Measurements from ENCODE around the gene CERK.

The CERK gene

DNA sequence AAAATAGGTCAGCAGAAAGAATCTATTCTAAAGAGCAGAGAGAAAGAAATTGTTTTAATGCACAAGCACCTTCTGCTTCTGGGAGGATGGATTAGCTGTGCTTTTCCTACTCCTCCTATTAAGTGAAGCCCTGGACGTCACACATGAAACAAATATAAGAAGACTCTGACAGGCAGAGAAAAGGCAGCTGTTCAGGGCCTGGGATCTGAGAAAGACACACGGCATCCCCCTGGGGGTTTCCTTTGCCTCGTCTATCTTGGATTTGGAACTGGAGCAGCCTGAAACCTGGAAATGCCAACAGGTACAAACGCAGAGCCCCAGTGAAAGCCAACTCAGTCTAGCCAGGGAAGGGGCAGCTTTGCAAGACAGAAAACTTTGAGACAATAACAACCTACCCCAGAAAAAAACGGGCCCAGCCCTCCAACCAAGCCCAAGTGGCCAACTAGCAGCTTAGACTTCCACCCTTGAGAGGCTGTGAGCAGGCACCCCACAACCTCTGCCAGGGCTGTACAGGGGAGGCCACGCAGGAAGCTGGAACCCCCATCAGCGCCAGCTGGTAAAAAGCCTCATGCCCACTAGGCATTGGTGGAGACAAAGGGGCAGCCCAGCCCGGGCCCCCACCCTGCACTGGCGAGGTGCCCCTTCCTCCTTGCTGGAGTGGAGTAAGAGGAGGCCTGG lies 7.3 kb downstream of the CERK start:
- no peak for DNase-seq

DNA sequence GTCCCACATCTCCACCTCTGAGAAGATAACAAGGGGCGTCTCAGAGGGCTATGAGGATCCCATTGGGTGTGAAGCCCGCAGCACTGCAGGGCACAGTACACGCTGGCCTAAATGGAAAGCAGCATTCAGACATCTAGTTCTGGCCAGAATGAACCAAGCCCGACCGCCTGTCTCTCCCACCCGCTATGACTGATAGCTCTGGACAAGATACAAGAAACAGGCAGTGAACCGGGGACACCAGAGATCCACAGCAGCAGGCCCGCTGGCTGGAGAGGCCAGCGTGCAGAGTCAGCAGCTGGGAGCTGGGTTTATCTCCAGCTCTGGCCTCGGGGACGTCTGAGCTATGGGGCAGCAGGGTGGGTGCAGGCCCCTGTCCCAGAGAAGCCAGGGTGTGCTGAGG lies 9.6 kb downstream of the CERK start:
- DNase-seq: no peak

DNA sequence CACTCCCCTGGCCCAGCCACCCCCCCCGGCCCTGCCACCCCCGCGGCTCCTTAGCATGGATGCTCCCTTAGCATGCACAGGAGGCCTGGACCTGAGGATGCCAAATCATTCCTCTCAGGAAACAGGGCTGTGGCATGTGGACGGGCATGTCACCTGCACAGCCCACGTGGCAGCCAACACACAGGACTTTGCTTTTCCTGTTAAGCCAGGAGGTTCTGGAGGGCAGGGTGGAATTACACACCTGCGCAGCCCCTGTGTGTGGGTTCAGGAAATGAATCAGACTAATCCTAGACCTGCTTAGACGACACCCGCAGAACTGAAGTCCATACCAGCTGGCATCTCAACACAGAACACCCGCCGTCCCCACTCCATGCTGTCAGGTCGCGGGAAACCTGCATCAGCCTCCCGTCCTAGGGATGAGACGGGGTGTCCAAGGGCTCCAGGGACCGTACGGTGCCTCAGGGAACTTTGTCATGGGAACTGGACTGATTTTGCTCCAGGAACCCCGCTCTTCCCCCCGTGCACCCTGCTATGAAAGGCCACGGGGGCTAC lies 10.2 kb downstream of the CERK start:
- no peak for DNase-seq

DNA sequence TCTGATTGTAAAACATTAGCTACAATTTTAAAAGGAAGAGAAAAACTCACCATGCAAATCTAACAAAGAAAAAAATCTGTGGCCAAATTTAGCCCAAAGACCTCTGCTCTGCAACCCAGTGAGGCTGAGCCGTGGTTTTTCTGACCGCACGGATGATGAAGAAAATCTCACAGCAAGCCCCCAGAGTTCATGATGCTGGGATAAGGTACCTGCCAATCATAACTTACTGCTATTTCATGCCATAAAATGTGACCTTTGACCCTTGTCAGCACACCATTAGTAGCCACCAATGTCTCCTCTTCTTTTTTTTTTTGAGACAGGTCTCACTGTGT lies 11.1 kb downstream of the CERK start:
- no peak for DNase-seq

DNA sequence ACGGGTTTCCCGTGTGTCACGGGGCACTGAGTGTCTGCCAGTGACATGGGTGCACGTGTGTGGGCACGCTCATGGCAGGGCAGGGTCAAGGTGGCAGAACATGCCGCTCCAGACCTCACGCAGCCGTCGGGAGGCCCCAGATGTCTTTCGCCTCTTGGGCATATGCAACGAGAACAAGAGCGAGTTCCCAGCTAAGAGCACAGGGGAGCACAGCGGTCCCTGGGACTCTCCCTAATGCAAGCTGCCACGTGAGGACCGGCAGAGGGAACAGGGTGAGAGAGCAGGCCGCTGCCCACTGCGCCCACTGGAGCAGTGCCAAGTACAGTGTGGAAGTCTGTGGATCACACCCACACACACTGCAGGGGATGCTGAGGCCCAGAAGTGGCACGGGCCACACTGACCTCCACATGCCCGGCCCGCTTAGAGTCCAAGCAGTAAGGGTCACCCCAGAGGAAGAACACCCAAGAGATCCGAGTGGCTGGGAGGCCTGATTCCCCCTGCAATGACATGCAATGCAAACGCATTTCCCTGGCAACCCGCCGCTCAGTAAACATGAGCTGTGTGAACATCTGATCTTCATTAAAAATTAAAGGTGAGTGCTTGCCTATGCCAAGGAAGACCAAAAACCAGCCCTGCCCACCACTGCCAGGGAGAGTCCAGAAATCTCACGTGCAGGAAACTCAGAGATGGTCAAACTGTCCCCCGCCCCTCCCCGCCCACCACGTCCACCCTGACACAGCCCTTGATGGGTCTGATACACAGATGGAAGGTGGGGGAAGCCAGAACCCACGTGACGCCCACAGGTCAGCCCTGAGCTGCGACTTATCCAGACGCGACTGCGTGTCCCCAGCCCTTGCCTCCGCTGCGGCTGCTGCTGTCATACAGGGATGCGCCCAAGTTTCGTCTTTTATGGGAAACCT lies 11.7 kb downstream of the CERK start:
- DNase-seq: peak; percentile 63

DNA sequence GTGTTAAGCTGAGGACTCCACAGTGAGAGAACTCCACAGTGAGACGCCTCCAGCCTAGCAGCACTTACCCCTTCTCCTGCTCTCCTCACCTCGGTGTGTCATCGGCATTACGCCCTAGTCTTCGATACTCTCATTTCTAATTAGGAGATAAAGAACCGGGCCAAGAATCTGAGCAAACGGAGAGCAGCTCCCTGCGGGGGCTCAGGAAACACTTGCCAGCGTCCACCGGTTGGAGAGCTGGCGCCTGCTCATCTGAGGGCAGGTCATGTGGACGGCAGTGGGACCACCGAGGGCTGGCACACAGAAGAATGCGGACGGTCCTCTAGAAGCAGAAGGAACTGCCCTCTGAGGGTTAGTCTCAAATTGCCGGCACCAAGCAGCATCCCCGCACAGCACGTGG lies 13.0 kb downstream of the CERK start:
- DNase-seq: no peak

DNA sequence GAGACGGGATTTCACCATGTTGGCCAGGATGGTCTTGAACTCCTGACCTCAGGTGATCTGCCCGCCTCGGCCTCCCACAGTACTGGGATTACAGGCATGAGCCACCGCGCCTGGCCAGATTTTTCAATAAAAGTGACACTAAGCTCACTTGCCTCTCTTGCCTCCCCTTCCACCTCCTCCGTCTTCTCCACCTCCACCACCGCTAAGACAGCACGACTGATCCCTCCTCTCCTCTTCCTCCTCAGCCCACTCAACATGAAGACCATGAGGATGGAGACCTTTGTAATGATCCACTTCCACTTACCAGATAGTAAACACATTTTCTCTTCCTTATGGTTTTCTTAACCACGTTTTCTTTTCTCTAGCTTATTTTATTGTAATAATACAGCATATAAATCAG lies 14.2 kb downstream of the CERK start:
- DNase-seq: no peak

DNA sequence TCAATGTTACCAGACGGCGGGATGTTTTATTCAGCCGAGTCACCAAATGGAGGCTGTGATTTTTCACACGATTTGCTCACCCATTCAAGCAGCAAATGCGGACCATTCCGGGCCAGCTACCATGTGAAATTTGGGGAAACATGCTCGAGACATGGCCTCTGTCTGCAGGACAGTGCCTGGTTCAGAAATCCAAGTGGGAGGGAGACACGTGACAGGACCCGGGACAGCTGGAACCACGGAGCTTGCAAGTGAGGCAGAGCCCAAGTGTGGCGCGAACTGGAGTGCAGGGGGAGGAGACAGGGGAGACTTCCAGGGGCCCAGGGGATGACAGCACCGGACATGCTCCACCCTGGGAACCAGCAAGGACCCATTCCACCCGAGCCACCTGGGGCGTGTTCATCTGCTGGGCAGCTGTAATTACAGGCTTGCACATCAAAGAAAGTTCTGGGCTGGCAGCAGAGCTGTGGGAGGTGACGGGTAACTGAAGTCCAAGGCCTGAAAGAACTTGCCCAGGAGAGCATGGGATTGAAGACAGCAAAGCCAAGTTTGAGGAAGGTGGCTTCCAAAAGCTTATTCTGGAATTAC lies 16.5 kb downstream of the CERK start:
- no peak for DNase-seq

DNA sequence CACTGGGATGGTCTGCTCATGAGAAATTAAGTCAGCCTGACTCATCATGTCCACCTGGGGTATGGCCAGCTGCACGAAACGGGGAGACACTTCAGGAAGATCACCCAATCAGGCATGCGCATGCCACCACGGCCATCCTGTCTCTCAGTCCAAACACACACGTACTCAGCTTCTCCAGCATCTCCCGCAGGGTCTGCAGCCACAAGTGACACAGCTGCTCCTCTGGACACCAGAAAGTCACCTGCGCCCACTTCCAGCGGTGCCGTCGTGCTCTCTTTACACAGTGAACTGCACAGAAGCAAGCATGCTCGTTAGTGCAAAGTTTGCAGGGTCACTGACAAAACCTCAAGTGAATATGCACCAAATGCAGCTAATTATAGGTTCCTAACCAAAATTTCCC lies 18.1 kb downstream of the CERK start:
- DNase-seq: no peak

DNA sequence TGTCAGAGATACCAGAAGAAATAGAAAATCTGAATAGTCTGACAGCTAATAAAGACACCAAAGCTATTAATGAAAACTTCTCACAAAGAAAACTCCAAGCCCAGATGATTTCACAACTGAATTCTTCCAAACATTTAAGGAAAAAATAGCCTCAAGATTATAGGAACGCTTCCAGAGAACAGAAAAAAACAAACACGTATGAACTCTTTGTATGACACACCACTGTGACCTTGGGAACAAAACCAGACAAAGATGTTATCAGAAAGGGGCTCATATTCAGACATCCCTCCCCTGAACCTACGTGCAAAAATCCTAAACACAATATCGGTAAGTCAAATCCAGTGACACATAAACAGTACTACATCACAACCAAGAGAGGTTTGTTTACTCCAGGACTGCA lies 23.5 kb downstream of the CERK start:
- DNase-seq: no peak

DNA sequence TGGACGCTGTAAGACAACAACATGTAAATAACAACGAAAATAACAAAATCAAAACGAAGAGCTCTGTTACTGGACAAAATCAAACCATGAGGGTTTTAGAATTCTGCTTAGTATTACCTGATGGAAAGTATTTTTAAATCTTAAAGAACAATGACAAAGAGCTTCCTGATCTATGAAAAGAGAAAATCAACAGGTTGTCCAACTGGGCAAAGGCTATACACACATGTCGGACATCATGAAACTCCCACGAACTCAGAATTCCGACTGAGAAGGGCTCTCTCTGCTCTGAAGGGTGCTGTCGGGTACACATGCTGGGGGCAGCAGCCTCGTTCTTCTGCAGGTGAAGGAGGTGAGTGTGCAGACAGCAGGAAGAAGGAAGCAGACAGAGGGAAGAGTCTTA lies 25.8 kb downstream of the CERK start:
- no peak for DNase-seq

DNA sequence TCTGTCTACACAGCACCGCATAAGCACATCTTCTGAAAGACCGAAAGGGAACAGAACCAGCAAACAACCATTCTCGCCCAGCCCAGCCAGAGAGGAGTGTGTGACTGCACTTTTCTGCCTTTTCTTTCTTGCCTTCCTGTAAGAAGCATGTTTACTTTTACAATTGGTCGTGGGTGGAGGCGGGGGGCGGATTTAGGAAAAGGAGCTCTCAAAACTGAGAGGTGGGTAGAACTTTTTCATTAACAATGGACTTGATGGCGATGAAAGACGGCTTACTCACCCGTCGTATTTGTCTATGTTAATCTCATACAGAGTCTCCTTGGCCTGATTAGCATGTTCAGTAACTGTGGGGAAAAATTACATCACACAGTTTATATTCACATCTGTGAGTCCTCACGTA lies 27.2 kb downstream of the CERK start:
- DNase-seq: no peak

DNA sequence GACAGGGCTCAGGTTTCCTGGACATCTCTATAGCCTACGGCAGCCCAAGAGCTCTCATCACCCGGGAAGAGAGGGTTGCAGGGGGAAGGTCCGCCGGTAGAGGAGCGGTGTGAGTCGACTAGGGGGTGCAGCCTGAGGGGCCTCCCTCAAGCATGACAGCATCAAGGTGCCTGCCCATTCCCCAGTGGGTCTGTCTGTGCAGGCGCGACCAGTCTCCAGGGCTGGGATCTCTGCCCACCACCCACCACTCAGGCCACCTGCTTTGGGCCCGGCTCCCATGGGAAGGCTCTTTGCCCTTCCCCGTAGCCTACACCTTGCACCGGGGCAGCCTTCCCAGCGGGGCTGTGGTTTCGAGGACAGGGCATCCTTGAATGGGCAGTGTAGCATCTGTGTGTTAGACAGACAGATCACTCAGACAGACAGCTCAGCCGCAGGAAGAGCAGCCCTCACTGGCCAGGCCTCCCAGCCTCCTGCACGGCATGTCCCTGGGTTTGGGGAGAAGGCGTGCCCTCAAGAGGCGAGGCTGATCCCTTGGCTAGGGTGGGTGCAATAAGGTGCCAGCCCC lies 29.2 kb downstream of the CERK start:
- no peak for DNase-seq

DNA sequence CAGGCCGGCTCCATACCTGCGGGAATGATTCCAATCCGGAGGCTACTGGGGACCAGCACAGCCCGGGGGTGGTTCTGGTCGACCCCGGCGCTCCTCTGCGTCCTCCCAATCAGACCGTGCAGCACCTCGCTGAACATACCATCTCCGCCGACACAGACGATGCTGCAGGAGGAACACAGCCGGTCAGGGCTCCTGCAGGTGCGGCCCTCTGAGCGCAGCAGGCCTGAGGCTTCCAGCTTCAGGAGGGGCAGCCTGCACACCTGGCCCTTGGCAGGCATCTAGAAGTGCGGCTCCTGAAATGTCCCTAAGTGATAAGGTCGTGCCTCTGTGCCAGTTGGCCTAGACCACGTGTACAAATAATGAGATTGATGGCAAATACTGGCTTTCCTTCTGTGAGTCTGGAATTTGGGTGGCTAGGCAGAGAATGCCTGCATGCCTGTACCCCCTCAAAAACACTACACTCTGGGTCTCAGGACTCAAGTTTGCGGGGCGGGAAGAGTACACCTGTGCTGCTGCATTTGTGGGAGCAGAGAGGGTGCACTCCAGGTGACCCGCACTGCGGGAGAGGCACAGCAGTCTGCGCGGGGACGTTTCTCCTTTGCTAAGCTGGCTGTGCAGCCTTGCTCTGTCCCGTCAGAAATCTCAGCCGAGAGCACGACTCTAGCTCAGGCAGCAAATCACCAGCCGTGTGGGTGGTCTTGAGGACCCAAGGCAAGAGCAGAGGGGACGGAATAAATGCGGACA lies 30.1 kb downstream of the CERK start:
- no peak for DNase-seq

DNA sequence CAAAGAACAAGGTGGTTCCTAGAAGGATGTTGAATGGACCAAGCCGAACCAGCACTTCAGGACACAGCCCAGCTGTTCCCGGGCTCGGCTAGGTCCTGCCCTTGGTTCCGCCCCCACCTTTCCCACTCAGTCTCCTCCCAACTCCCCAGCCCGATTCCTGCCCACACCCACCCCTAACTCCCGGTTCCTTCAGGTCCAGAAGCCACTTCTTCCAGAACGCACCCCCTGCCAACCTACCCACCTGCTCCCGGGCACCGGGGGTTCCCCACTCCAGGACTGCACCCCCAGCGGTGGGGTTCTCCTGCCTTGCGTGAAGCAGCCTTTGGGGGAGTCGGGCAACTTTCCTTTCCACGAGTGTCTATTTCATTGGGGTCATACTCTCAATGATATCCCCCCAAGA lies 30.7 kb downstream of the CERK start:
- DNase-seq: no peak

DNA sequence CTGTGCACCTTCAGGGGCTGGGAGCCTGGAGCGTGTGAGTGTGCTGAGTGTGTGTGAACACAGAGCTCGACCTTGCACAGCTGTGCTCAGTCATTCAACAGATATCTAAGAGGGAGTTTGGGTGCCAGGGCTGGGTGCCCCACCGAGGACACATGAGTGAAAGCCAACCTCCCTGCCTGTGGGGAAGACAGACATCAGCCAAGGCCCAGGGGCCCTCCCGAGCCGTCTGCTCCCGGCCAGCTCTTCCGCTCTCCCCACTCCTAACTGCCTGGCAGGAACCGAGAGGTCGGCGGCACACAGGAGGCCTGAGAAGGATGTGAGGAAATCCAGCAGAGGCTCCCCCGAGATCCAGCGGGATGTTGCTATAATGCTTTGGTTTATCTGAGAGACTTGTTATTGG lies 32.0 kb downstream of the CERK start:
- DNase-seq: no peak

DNA sequence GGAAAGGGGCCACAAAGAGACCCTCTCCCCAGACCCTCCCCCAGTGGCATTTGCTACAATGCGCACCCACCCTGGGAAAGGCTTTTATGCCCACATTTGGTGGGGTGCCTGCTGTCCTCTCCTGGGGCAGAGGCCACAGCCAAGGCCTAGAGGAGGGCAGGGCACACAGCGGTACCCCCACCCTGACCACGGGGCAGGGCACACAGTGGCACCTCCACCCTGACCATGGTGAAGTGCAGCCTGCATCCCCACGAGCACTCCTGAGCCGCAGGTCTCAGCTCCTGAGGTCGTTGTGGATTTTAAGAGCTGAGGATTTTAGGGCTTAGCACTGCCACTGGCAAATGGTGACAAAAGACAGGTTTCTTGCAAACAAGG lies 34.1 kb downstream of the CERK start:
- DNase-seq: no peak

DNA sequence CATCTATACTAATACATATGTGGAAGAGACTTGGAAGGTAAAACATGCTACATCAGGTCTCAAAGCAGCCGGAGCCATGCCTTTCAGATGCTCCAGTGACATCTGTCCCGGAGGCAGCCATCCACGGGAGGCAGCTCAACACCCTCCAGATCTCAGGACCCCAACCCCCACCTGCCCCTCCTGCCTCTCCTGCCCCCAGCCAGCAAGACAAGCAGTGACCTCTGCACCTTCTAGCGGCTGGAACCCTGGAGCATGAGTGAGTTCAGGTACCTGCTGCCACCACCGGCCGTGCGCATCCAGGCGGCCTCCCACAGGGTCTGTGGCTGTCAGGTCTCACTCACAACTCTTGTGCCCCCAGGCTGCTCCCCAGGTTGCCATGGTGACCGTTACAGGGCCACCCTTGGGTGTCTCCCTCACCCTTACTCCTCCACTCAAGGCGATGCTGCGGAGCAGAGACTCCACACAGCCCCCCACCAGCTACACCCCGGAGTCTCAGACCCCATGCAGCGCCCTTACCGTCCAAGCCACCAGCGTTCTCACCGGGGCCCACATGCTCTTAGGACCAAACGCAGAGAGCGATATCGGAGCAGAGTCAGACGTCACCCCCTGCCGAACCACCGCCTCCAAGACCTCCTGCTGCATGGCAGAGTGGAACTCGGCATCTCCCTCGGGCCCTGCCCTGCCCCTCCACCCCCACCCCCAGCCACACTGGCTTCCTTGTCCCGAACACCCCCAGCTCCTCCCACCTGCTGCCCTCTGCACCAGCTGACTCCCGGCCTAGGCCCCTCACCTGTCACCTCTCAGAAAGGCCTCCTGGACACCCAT lies 34.7 kb downstream of the CERK start:
- no peak for DNase-seq

DNA sequence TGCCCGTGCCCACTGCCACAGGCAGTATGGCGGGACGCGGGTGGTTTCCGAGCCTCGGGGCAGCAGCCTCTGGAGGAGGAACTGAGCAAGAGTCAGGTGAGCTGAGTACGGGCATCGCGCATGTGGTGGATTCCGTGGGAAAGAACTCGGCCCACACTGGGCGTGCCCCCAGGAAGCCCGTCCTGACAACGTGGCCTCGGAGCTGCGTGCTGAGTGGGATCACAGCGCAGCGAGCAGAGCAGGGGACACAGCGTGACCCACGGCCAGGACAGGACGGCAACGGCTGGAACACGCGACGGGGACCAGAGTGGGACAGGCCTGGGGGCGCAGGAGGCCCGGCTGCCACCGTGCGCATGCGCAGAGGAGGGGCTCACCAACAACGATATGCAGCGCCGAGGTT lies 36.8 kb downstream of the CERK start:
- no peak for DNase-seq

DNA sequence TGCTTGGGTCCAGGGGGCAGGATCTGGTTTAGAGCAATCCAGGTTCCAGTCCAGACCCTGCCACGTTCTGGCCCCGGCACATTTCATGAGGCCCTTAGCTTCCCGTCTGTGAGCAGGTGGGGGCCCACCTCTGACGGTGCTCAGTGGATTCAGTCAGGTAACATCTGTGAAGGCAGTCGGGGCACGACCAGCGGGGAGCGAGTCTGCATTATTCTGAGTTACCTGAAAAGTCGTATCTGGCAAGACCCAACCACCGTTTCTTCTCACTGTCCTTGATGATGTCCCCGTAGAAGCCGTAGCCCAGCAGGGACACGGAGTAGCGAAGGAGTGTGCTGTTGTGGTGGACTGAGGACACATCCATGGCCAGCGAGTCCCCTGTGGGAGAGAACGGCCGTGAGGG lies 39.0 kb downstream of the CERK start:
- DNase-seq: no peak

DNA sequence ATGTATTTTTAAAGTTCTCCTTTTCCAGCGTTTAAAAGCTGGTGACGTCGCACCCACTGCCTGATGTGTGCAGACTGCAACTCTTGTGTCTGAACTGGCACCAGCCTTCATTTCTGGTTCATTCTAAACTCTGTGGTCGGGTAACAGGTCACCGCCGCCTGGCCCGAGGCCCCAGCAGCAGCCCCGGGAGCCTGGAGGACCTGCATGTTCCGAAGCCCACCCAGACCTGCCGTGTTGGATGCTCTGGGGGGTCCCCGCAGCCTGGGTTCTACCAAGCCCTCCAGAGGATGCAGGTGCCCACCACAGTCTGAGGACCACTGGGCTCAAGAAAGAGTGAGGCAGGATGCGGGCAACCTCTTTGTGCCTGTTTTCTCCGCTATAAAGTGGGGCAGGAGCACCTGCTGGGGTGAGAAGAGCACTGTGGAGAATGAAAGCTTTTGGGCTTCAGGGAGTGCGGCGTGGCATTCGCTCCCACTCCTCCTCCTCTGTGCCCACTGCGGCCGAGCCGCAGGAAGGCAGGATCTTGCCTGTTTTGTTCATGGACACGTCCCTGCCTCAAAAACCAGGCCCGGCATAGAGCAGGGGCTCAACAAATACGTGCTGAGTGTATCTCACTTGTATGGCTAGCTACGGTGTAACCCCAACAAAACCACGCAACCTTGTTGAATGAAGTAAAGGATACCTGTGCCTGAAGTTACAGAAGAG lies 40.1 kb downstream of the CERK start:
- no peak for DNase-seq
